Skin epidermis (tissue), 12 donors: ENCODE measurements around the gene STK32A.
"Not testable (repeated sequence)": the region's sequence is repeated elsewhere in the genome, so short reads cannot be mapped to it uniquely, and the experiment has no call there.

Experiments used
- H3K27ac ChIP-seq, 21 experiments: fragments of 200-600 bp; sonication (generic) in 11 of 21; one replicate each; pipeline ENCODE4 v1.5.0; 2020; ENCODE audit warnings: mild to moderate bottlenecking in 3 of 21, inconsistent platforms in 2 of 21, moderate library complexity in 2 of 21
- H3K4me3 ChIP-seq, 7 experiments: fragments of 200-600 bp; sonication (generic) in 2 of 7; one replicate each; pipeline ENCODE4 v1.5.0; 2020; ENCODE audit warnings: inconsistent platforms in 2 of 7, mild to moderate bottlenecking in 2 of 7, moderate library complexity in 1 of 7

STK32A gene

DNA sequence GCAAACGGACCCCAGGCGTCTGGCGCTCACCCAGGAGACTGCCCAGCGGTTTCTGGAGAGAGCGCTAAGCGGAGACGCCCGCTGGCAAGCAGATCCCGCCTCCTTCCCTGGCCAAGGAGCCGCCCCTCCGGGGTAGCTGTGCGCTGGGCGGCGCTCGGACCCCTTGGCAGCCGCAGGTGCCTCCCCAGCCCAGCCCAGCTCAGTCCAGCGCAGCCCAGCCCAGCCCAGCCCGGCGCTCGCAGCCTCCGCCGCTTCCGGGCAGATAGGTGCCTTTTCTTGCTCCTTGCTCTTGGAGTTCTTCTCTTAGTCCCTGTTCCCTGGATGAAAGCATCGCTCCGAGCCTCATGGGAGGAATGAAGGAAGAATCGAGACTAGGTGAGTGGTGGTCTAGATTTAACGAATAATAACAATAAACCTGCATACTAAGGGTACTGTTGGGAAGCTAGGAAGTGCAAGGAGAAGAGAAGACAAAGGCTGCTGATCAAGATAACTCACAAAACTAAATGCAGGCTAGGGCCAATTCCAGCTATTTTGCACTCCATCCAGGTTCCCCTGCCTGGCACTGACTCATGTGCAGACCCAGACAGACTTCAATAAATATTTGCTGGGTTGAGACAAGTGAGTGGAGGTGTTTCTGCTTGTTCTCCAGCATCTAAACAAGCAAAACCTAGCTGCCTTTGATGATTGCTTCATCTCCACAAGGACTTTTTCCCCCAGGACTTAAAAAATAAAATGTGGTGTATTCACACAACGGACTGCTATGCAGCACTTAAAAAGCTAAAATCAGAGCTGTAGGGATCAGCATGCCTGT lies at the start of gene STK32A:
Gene STK32A, plus strand, starts transcription at position 202 of the 811 bp plus-strand sequence. CDS start 4,609 bp downstream, outside the sequence.
- Histone ChIP-seq H3K27ac (peak within 1 kb of the TSS in 9 of 21 experiments; percentile 60 to 82 (median 76)), H3K4me3 (peak within 1 kb of the TSS; percentile 23 to 45 (median 27))

DNA sequence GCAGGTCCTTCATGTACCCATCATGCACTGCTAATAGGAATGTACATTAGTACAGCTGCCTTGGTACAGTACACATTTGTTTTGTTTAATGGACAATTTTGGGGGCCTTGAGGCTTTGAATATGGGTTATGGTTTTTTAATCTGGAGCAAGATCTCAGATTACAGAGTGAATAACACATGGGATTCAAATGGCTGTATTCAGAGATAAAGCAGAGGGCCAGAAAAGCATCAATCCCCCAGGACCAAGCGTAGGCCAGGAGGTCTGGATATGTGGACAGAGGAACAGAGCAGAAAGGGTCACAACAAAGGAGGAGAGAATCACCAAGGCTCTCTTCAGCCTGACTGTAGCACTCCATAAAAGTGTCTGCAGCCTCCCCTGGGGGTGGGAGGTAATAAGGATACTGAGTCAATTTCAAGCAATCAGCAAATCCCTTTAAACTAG lies 47.7 kb upstream of the STK32A start:
- no peak overlapping the region for H3K27ac ChIP-seq
- no peak overlapping the region for H3K4me3 ChIP-seq

DNA sequence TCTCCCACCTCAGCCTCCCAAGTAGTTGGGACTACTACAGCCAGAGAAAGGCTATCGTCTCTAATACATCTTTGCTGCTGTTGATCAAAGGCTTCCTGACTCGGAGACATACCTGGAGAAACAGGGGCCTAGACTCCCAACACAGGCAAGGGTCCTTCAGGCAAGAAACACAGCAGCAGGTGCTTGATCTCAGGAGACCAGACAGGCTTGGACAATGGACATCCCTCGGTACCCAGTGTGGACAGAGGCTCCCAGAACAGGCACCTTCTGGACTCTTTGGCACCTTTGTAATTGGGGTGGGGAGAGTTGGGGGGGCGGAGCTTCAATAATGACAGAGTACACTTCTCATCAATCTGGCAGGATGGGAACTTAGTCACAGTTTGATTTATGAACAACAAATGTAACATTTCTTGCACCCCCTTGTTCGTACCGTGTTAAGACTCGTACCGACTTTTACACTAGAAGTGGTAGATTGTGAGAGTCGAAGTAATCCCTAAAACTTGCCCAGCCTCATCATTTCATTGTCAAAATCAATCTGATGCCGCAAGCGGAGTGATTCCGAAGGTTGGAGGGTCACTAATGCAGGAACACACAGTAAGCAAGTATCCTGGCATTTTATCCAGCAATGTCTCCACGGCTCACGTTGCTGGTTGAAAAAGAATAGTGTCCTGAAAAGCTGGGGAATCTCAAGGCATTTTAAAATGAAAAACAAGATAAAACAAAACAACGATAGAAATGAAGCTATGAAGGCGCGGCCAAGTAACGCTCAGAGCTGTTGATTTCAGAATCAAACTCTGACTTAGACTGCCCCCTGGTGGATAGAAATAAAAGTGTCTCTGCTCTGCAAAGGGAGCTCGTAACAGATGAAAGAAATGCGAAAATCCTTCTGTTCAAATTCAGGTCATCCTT lies 46.4 kb upstream of the STK32A start:
- no peak overlapping the region for H3K27ac ChIP-seq
- H3K4me3 ChIP-seq = no peak overlapping the region

DNA sequence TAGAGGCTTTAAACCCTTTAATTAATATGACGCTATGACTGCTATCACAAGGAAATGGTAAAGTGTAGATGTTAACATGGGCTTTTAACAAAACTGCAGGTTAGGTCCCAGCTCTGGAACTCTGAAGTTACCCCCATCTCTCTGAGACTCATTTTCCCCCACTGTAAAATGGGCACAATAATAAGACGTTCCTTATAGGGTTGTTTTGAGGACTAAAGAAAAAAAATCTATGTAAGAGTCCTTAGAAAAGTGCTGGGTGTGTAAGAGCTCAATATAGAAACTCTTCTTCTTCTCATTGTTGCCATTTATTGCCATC lies 45.8 kb upstream of the STK32A start:
- no peak overlapping the region for H3K27ac ChIP-seq
- H3K4me3 ChIP-seq = no peak overlapping the region

DNA sequence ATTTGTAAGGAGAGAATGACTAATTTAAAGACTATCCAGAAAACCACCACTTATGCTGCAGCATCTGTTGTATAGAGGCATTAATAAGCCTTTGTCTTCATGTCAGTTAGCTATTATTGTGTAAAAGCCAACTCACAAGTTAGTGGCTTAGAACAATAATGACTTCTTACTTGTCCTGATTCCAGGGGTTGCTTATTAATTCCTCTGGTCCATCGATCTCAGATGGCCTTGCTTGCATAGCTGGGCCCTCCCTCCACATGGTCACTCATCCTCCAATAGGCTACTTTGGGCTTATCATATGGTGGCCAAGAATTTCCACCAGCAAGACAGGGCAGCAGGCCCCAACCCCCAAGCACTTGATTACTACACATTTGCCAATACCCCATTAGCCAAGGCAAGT lies 44.5 kb upstream of the STK32A start:
- H3K27ac ChIP-seq = no peak overlapping the region
- H3K4me3 ChIP-seq = no peak overlapping the region

DNA sequence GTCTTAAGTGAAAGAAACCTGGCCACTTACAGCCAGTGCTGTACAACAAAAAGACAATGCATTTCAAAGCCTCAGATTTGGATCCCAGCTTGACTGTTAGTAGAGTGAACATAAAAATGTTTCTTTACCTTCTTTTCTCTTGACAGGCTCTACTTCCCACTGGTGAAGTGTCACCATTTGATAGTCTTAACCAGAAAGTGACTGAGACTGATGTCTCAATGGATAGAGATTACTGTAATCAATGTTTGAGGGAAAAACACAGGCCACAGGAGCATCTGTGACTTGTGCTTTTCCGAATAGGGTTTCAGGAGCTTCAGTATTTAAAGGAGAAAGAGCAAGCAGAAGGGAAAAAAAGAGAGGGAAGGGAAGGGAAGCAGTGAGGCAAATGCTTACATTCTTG lies 41.7 kb upstream of the STK32A start:
- no peak overlapping the region for H3K27ac ChIP-seq
- H3K4me3 ChIP-seq = no peak overlapping the region

DNA sequence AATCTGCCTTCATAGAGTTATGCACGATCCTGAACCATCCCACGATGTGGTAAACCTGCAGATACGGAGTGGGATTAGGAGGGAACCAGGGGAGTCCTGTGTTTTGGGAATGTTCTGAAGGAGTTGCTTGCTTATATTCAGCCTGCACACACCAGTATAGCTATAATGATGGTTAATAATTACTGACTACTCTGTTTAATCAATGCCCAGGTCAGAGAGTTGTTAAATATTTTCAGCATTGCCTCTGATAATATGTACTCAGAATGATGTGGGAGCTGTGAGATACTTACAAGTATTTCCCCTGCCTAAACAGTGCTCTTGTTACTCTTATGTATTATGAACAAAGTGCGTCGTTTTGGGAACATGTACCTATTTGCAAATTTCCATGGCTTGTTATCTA lies 34.8 kb upstream of the STK32A start:
- no peak overlapping the region for H3K27ac ChIP-seq
- H3K4me3 ChIP-seq = no peak overlapping the region

DNA sequence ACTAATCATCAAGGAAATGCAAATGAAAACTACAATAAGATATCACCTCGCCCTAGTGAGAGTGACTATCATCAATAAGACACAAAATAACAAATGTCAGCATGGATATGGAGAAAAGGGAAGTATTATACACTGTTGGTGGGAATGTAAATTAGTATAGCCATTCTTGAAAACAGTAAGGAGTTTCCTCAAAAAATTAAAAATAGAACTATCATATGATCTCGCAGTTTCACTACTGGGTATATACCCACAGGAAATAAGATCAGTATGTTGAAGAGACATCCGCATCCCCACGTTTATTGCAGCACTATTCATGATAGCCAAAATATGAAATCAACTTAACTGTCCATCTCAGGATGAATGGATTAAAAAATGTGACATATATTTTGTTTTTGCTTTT lies 31.6 kb upstream of the STK32A start:
- Histone ChIP-seq H3K4me3 (no peak overlapping the region), H3K27ac (no peak overlapping the region)

DNA sequence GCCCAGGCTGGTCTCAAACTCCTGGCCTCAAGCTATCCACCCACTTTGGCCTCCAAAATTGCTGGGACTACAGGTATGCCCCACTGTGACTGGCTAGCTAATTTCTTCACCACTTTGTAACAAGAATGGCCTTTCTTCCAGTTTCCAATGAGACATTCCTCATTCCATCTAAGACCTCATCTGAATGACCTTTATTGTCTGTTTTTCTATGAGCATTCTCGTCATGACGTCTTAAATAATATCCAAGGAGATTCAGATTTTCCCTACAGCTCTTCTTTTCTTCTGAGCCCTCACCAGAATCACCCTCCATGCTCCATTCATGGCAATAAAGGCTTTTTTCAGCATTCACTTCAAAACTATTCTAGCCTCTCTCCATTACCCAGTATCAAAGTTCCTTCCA lies 30.2 kb upstream of the STK32A start:
- H3K27ac ChIP-seq = no peak overlapping the region
- no peak overlapping the region for H3K4me3 ChIP-seq

DNA sequence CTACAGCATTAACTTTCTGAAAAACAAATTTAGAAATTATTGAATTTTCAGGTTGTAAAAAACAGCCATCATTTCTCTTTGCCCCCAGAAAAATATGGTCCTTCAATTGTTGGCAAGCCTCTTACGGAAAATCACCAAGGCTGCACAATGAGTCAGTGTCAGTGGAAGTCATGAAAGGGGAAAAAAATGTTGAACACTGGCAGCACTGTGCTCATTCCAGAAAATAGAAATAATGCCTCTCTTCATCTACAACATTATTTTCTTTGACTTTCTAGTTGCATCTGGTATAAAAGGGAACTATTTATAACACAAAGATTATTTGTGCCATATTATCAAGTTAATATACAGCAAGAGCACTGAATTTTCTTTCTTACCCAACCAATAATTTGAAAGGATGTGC lies 26.7 kb upstream of the STK32A start:
- no peak overlapping the region for H3K4me3 ChIP-seq
- H3K27ac ChIP-seq = no peak overlapping the region

DNA sequence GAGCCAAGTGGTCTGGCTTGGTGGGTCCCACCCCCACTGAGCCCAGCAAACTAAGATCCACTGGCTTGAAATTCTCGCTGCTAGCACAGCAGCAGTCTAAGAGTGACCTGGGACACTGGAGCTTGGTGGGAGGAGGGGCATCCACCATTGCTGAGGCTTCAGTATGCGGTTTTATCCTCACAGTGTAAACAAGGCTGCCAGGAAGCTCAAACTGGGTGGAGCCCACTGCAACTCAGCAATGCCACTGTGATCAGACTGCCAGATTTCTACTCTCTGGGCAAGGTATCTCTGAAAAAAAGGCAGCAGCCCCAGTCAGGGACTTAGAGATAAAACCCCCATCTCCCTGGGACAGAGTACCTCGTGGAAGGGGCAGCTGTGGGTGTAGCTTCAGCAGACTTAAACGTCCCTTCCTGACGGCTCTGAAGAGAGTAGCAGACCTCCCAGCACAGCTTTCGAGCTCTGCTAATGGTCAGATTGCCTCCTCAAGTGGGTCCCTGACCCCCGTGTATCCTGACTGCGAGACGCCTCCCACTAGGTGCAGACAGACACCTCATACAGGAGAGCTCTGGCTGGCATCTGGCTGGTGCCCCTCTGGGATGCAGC lies 18.2 kb upstream of the STK32A start:
- Histone ChIP-seq H3K4me3 (no peak overlapping the region), H3K27ac (no peak overlapping the region)

GRCh38 chr5:147223343-147223742 lies 11.5 kb upstream of the STK32A start:
- no peak overlapping the region for H3K4me3 ChIP-seq
- H3K27ac ChIP-seq = no peak overlapping the region

DNA sequence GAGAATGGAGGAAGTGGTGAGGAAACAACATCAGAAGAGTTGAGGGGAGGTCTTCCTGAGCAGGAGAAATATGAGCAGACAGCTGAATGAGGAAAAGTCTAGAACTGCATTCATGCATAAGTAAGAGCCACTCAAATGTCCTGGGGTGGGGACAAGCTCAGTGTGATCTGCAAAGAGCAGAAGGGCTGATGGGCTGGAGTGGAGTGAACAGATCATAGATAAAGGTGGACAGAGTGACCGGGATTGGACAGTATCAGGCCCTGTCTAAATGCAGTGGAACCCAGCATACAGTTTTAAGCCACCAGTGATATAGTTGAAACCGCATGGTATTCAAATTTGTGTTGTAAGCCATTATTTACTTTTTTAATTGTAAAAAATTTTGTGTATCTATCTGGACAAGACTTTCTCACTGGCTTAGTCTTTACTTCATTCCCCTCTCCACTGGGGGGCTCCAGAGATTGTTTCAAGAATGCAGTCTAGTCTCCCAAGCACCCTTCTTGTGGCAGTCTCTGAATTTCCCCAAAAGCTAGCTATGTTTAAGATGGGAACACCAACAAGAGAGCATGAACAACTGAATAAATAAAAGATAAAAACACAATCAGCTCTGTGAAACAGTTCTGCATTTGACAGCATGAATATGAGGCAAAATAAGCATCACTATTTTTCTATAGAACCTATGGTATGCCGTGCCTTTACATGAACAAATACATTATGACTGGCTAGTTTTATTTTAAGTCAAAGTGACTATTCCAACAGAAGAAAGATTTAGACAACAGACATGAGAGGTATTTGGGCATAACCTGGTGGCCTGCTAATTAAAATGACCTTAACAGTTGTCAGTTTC lies 10.7 kb upstream of the STK32A start:
- H3K4me3 ChIP-seq = no peak overlapping the region
- H3K27ac ChIP-seq = no peak overlapping the region

DNA sequence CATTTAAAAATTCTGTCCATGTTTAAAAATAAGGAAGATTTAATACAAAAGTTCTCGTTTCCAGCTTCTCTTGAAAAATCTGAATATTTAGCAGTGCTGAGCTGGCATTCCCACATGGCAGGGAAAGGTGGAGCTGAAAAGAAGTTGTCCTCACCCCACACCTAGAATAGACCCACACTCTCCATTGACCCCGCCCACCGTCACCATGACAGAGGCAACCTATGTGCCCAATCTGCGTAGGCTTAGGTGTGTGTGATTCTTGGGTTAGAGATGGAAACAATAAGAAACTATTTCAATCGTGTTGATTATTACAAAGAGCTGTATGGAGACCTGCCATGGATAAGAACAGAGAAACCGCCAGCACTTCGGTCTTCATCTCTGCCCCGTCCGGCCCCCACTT lies 8.9 kb upstream of the STK32A start:
- no peak overlapping the region for H3K4me3 ChIP-seq
- H3K27ac ChIP-seq = no peak overlapping the region

GRCh38 chr5:147226512-147226911 lies 8.3 kb upstream of the STK32A start:
- no peak overlapping the region for H3K4me3 ChIP-seq
- no peak overlapping the region for H3K27ac ChIP-seq

DNA sequence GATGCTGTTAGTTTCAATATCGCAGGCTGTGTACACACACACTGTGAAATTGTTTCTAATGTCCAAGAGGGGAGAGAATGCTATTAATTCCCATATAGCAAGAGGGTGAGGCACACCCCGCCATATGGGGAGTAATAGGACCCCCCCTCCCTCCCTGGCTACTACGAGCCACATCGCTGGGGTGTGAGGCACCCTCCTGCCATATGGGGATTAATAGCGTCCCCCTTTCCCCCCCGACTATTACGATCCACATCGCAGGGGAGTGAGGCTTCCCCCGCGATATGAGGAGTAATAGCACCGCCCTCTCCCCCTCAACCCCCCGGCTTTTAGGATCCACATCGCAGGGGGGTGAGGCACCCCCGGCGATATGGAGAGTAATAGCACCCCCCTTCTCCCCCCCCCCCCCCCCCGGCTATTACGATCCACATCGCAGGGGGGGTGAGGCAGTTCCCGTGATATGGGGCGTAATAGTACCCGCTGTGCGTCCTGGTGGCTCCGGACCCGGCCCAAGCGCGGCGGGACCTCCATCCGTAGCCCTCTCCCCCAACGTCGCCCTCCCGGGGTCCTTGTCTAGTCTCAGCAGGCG lies 494 bp upstream of the STK32A start:
- peak overlapping the region; percentile 23 to 45 (median 27) for H3K4me3 ChIP-seq
- H3K27ac ChIP-seq = peak overlapping the region in 9 of 21 experiments; percentile 60 to 82 (median 76)

- Histone ChIP-seq H3K4me3 (no peak overlapping the region), H3K27ac (no peak overlapping the region)
These were observed 5.6 kb downstream of the STK32A start for GRCh38 chr5:147240266-147240985.

- H3K27ac ChIP-seq, H3K4me3 ChIP-seq: not testable (repeated sequence)
These were observed 8.4 kb downstream of the STK32A start for GRCh38 chr5:147243238-147243637.
